Measurements from ENCODE around the gene TCOF1. TPM values are rescaled to one million over a fixed set of nuclear protein-coding genes. Genes with fewer than 3 reads are reported as not detected.

The TCOF1 gene
- total and polyA plus RNA-seq, 2 of the 8 experiments (the other 6 are each of a cell fraction or from before 2014, with no cell fraction given) = 35.9 to 170 TPM

- FAIRE-seq = no peak
- no peak overlapping the region for H2AK5ac ChIP-seq (ENCODE audit: low read depth, low read length)
- 92% methylated on average over 7 of the region's 7 CpGs; no CpG with 5 or more reads in 1 of the 2 experiments for WGBS, 2 experiments (ENCODE audit: extremely low coverage in 1 of 2, insufficient coverage in 1 of 2, insufficient read length in 1 of 2, insufficient replicate concordance in 2 of 2, low coverage in 1 of 2, low lambda C conversion rate in 2 of 2, missing lambda C conversion rate in 1 of 2)
- H3K9ac ChIP-seq (replicated peaks in 1 of 4; ENCODE audit: extremely low read depth in 1 of 4, low read depth in 3 of 4, low read length in 3 of 4) = no peak overlapping the region
- H4K20me1 ChIP-seq (replicated peaks in 1 of 2; ENCODE audit: control insufficient read depth in 1 of 2, insufficient read depth in 2 of 2, low read length in 2 of 2) = peaks cover 0 to 3% of the 10 kb centered on the region in 2 experiments
- no peak overlapping the region for H3K4me3 ChIP-seq (ENCODE audit: extremely low read depth in 1 of 4, insufficient read depth in 2 of 4, low read depth in 3 of 4, low read length in 4 of 4)
- no peak overlapping the region for H2BK20ac ChIP-seq (ENCODE audit: low read length)
- H3K79me1 ChIP-seq (ENCODE audit: low read depth, low read length) = no peaks in the 10 kb centered on the region
- DNase-seq (ENCODE audit: low read depth in 1 of 2, low spot score in 2 of 2) = no peak
- H3K9me3 ChIP-seq (ENCODE audit: insufficient read depth in 2 of 2, low read depth in 1 of 2, low read length in 1 of 2) = no peaks in the 10 kb centered on the region
- no peak for TF ChIP-seq EP300 (IDR thresholded peaks at IDR 0.05; ENCODE audit: borderline replicate concordance in 1 of 2, low read depth in 2 of 2, low read length in 2 of 2)
- no peak for TF ChIP-seq KDM5A (IDR thresholded peaks at IDR 0.05; ENCODE audit: low read length)
- TF ChIP-seq ASH2L (IDR thresholded peaks at IDR 0.05; ENCODE audit: low read length) = no peak
- no peak for TF ChIP-seq MAX (IDR thresholded peaks at IDR 0.05)
- TF ChIP-seq TAF1 (IDR thresholded peaks at IDR 0.05; ENCODE audit: low read depth, low read length) = no peak
- TF ChIP-seq FOSL1 (IDR thresholded peaks at IDR 0.05; ENCODE audit: insufficient read depth, low read depth, low read length) = no peak
- TF ChIP-seq GTF2F1 (IDR thresholded peaks at IDR 0.05; ENCODE audit: borderline replicate concordance, low read depth, low read length) = no peak
- H3K23me2 ChIP-seq (ENCODE audit: low read depth, low read length) = no peaks in the 10 kb centered on the region
- no peak overlapping the region for H3K4ac ChIP-seq (replicated peaks; ENCODE audit: insufficient read length, low read depth, low read length)
- no peak overlapping the region for H3K4me2 ChIP-seq (ENCODE audit: insufficient read depth in 1 of 2, low read depth in 2 of 2, low read length in 2 of 2)
- ChIA-PET CTCF (ENCODE audit: partially characterized antibody) (interaction anchor here (0.7 to 16.9 kb wide), 2 partner anchors 11 to 66 kb away, joined by 3 to 274 read pairs; no protein-coding TSS in a partner anchor), POLR2A (ENCODE audit: partially characterized antibody) (interaction anchor here (0.6 to 19.1 kb wide), 4 partner anchors 9 to 32 kb away, joined by 3 to 455 read pairs (median 10); partner anchors contain the start of gene TCOF1)
- no peak overlapping the region for H3K23ac ChIP-seq (ENCODE audit: insufficient read length)
- no peak overlapping the region for H3K14ac ChIP-seq (ENCODE audit: insufficient read length)
- H3K36me3 ChIP-seq (ENCODE audit: control insufficient read depth in 2 of 4, insufficient read depth in 4 of 4, low read length in 3 of 4) = peaks cover 64 to 94% (median 91%) of the 10 kb centered on the region in 4 experiments
- H3K27me3 ChIP-seq (replicated peaks in 1 of 4; ENCODE audit: control insufficient read depth in 3 of 4, extremely low read depth in 1 of 4, insufficient read depth in 3 of 4, low read length in 3 of 4) = no peaks in the 10 kb centered on the region
- H3K56ac ChIP-seq (replicated peaks; ENCODE audit: insufficient read length, low read depth, low read length) = no peak overlapping the region
- H2BK120ac ChIP-seq (replicated peaks; ENCODE audit: low read depth, low read length) = no peak overlapping the region
- no peak overlapping the region for H2BK5ac ChIP-seq (ENCODE audit: low read depth, low read length)
- H3K79me2 ChIP-seq (ENCODE audit: control insufficient read depth in 1 of 2, insufficient read depth in 2 of 2, low read length in 2 of 2) = no peaks in the 10 kb centered on the region
- no peak overlapping the region for H4K91ac ChIP-seq (replicated peaks; ENCODE audit: insufficient read length, low read length)
- no peak overlapping the region for H2AFZ ChIP-seq (ENCODE audit: low read length)
- H3K4me1 ChIP-seq (replicated peaks in 1 of 4; ENCODE audit: control insufficient read depth in 3 of 4, insufficient read depth in 4 of 4, low read length in 3 of 4) = no peaks in the 10 kb centered on the region
- no peak overlapping the region for H3K27ac ChIP-seq (ENCODE audit: low read depth, low read length)
- no peak overlapping the region for H3K18ac ChIP-seq (ENCODE audit: extremely low read depth, low read length)
- no peak overlapping the region for H2BK12ac ChIP-seq (ENCODE audit: low read depth, low read length)
- H4K5ac ChIP-seq (ENCODE audit: insufficient read length, low read depth, low read length) = no peak overlapping the region
- H4K8ac ChIP-seq (ENCODE audit: extremely low read depth, insufficient read depth, low read length) = no peak overlapping the region
- H2BK15ac ChIP-seq (ENCODE audit: low read length) = no peak overlapping the region
Measured at GRCh38 chr5:150392680-150393079, 35.2 kb downstream of the TCOF1 start.
